H1 (cell line): Measurements from ENCODE around the gene ADCY1. TPM values are rescaled to one million over a fixed set of nuclear protein-coding genes. Genes with fewer than 3 reads are reported as not detected.

ENCODE experiments used
- CTCF ChIA-PET: fragments of 300-600 bp; sonication (Branson Sonifier 250); formaldehyde crosslinking; loops from one replicate; lab custom pipeline; 2021; ENCODE audit not compliant: partially characterized antibody; lab: Charles Lee
- POLR2A ChIA-PET: fragments of 300-600 bp; sonication (Branson Sonifier 250); formaldehyde crosslinking; loops from one replicate; lab custom pipeline; 2021; ENCODE audit warnings: inconsistent platforms; ENCODE audit not compliant: partially characterized antibody; lab: Charles Lee
- DNase-seq, 2 experiments: peaks; one replicate each; pipeline versions ENCODE4 v3.0.0 to v3.0.0-alpha.2; 2010 to 2022; ENCODE audit warnings: low spot score in 2 of 2, low read depth in 1 of 2, mixed read lengths in 1 of 2
- FAIRE-seq: peaks from 2 replicates; lab custom pipeline; 2011; peaks lifted over from hg19 to GRCh38; lab: Jason Lieb, UNC
- H2AFZ ChIP-seq: 2 replicates; pipeline ENCODE4 v1.8.1; 2012; ENCODE audit warnings: low read length, inconsistent platforms
- H2AK5ac ChIP-seq: 2 replicates; pipeline ENCODE4 v1.6.1; 2013; ENCODE audit warnings: low read depth, low read length
- H2BK120ac ChIP-seq: replicated peaks from 2 replicates; pipeline ENCODE3; 2013; ENCODE audit warnings: low read depth, low read length, inconsistent platforms
- H2BK12ac ChIP-seq: 2 replicates; pipeline ENCODE4 v1.6.1; 2013; ENCODE audit warnings: low read depth, low read length
- H2BK15ac ChIP-seq: 2 replicates; pipeline ENCODE4 v1.6.1; 2013; ENCODE audit warnings: low read length
- H2BK20ac ChIP-seq: 2 replicates; pipeline ENCODE4 v1.6.1; 2013; ENCODE audit warnings: low read length
- H2BK5ac ChIP-seq: 2 replicates; pipeline ENCODE4 v1.6.1; 2013; ENCODE audit warnings: low read depth, low read length
- H3K14ac ChIP-seq: 2 replicates; pipeline ENCODE4 v1.6.1; 2013; ENCODE audit warnings: inconsistent platforms; ENCODE audit not compliant: insufficient read length
- H3K18ac ChIP-seq: 2 replicates; pipeline ENCODE4 v1.6.1; 2013; ENCODE audit warnings: low read length; ENCODE audit errors: extremely low read depth
- H3K23ac ChIP-seq: 2 replicates; pipeline ENCODE4 v1.6.1; 2013; ENCODE audit warnings: inconsistent platforms; ENCODE audit not compliant: insufficient read length
- H3K23me2 ChIP-seq: 2 replicates; pipeline ENCODE4 v1.6.1; 2013; ENCODE audit warnings: low read depth, low read length
- H3K27ac ChIP-seq: 2 replicates; pipeline ENCODE4 v1.6.1; 2011; ENCODE audit warnings: low read depth, low read length, inconsistent platforms
- H3K27me3 ChIP-seq, 4 experiments: replicated peaks in 1 of 4; 1 replicate in 1 of 4; 2 replicates in 3 of 4; pipeline versions ENCODE4 v1.6.1 to v1.8.1; 2011 to 2013; ENCODE audit warnings: low read length in 3 of 4, mild to moderate bottlenecking in 3 of 4, inconsistent platforms in 2 of 4, mixed read lengths in 2 of 4, moderate library complexity in 1 of 4; ENCODE audit not compliant: control insufficient read depth in 3 of 4, insufficient read depth in 3 of 4; ENCODE audit errors: extremely low read depth in 1 of 4
- H3K36me3 ChIP-seq, 4 experiments: 2 replicates each; pipeline versions ENCODE4 v1.6.1 to v1.8.1; 2011 to 2013; ENCODE audit warnings: mild to moderate bottlenecking in 4 of 4, low read length in 3 of 4, moderate library complexity in 2 of 4, control low read depth in 1 of 4, inconsistent platforms in 1 of 4; ENCODE audit not compliant: insufficient read depth in 4 of 4, control insufficient read depth in 2 of 4
- H3K4ac ChIP-seq: replicated peaks from 2 replicates; pipeline ENCODE3; 2013; ENCODE audit warnings: low read length, low read depth, mixed read lengths, inconsistent platforms; ENCODE audit not compliant: insufficient read length
- H3K4me1 ChIP-seq, 4 experiments: replicated peaks in 1 of 4; 1 replicate in 1 of 4; 2 replicates in 3 of 4; pipeline versions ENCODE4 v1.6.1 to v1.8.1; 2011 to 2013; ENCODE audit warnings: low read length in 3 of 4, inconsistent platforms in 2 of 4, mixed read lengths in 1 of 4; ENCODE audit not compliant: insufficient read depth in 4 of 4, control insufficient read depth in 3 of 4
- H3K4me2 ChIP-seq, 2 experiments: 2 replicates each; pipeline versions ENCODE4 v1.6.1 to v1.8.1; 2011 to 2013; ENCODE audit warnings: low read depth in 2 of 2, low read length in 2 of 2, control low read depth in 1 of 2, inconsistent platforms in 1 of 2, mild to moderate bottlenecking in 1 of 2; ENCODE audit not compliant: insufficient read depth in 1 of 2
- H3K4me3 ChIP-seq, 4 experiments: fragments of 200-600, 300-600 bp in 1 of 4; sonication (generic), shearing (Covaris generic), sonication (Bioruptor Twin) in 1 of 4; 2 replicates each; pipeline versions ENCODE4 v1.5.1 to v1.8.1; 2011 to 2016; ENCODE audit warnings: low read length in 4 of 4, low read depth in 3 of 4, control low read depth in 2 of 4, inconsistent platforms in 2 of 4, mild to moderate bottlenecking in 2 of 4, mixed read lengths in 1 of 4, moderate library complexity in 1 of 4; ENCODE audit not compliant: insufficient read depth in 2 of 4; ENCODE audit errors: extremely low read depth in 1 of 4
- H3K56ac ChIP-seq: replicated peaks from 2 replicates; pipeline ENCODE3; 2013; ENCODE audit warnings: low read depth, mild to moderate bottlenecking, mixed read lengths, low read length, inconsistent platforms; ENCODE audit not compliant: insufficient read length
- H3K79me1 ChIP-seq: 2 replicates; pipeline ENCODE4 v1.6.1; 2013; ENCODE audit warnings: low read depth, low read length, control low read depth
- H3K79me2 ChIP-seq, 2 experiments: 2 replicates each; pipeline versions ENCODE4 v1.6.1 to v1.8.1; 2012 to 2013; ENCODE audit warnings: low read length in 2 of 2, mild to moderate bottlenecking in 2 of 2, inconsistent platforms in 1 of 2; ENCODE audit not compliant: insufficient read depth in 2 of 2, control insufficient read depth in 1 of 2
- H3K9ac ChIP-seq, 4 experiments: replicated peaks in 1 of 4; 1 replicate in 1 of 4; 2 replicates in 3 of 4; pipeline versions ENCODE4 v1.6.1 to v1.8.1; 2011 to 2013; ENCODE audit warnings: low read depth in 3 of 4, low read length in 3 of 4, control low read depth in 2 of 4, mild to moderate bottlenecking in 2 of 4, moderate library complexity in 2 of 4, inconsistent platforms in 1 of 4; ENCODE audit errors: extremely low read depth in 1 of 4
- H3K9me3 ChIP-seq, 2 experiments: 2 replicates each; pipeline versions ENCODE4 v1.6.1 to v1.8.1; 2012 to 2013; ENCODE audit warnings: mild to moderate bottlenecking in 2 of 2, moderate library complexity in 2 of 2, control low read depth in 1 of 2, inconsistent platforms in 1 of 2, low read depth in 1 of 2, low read length in 1 of 2, mixed read lengths in 1 of 2; ENCODE audit not compliant: insufficient read depth in 2 of 2
- H4K20me1 ChIP-seq, 2 experiments: replicated peaks in 1 of 2; 2 replicates each; pipeline versions ENCODE3 to v1.8.1; 2011 to 2013; ENCODE audit warnings: inconsistent platforms in 2 of 2, low read length in 2 of 2, mild to moderate bottlenecking in 1 of 2; ENCODE audit not compliant: insufficient read depth in 2 of 2, control insufficient read depth in 1 of 2
- H4K5ac ChIP-seq: 2 replicates; pipeline ENCODE4 v1.6.1; 2013; ENCODE audit warnings: low read length, low read depth, mixed read lengths, inconsistent platforms; ENCODE audit not compliant: insufficient read length
- H4K8ac ChIP-seq: 2 replicates; pipeline ENCODE4 v1.8.0; 2013; ENCODE audit warnings: mild to moderate bottlenecking, moderate library complexity, low read length, inconsistent platforms; ENCODE audit not compliant: insufficient read depth; ENCODE audit errors: extremely low read depth
- H4K91ac ChIP-seq: replicated peaks from 2 replicates; pipeline ENCODE3; 2013; ENCODE audit warnings: low read length, mixed read lengths, inconsistent platforms; ENCODE audit not compliant: insufficient read length
- ATF2 ChIP-seq: IDR thresholded peaks from 2 replicates; pipeline ENCODE4 v1.6.1; 2012; ENCODE audit warnings: low read length, inconsistent platforms
- CHD2 ChIP-seq: IDR thresholded peaks from 2 replicates; pipeline ENCODE4 v1.6.1; 2012; ENCODE audit warnings: low read length, improper control_type of control experiment
- GABPA ChIP-seq: IDR thresholded peaks from 2 replicates; pipeline ENCODE4 v1.6.1; 2011; ENCODE audit warnings: mild to moderate bottlenecking, low read length, moderate library complexity, borderline replicate concordance; ENCODE audit not compliant: insufficient read depth
- POLR2AphosphoS5 ChIP-seq: IDR thresholded peaks from 2 replicates; pipeline ENCODE4 v1.6.1; 2011; ENCODE audit warnings: low read depth, low read length
- POU5F1 ChIP-seq: IDR thresholded peaks from 2 replicates; pipeline ENCODE4 v1.6.1; 2011; ENCODE audit warnings: low read depth, mild to moderate bottlenecking, low read length, moderate library complexity
- RBBP5 ChIP-seq: IDR thresholded peaks from 2 replicates; pipeline ENCODE4 v1.7.1; 2012; ENCODE audit warnings: low read depth, mild to moderate bottlenecking, inconsistent platforms, low read length, moderate library complexity, borderline replicate concordance
- RXRA ChIP-seq: IDR thresholded peaks from 2 replicates; pipeline ENCODE4 v1.6.1; 2011; ENCODE audit warnings: low read depth, mild to moderate bottlenecking, low read length, moderate library complexity; ENCODE audit not compliant: insufficient read depth
- WGBS, 2 experiments: shearing (Covaris generic) in 1 of 2; methylation state at CpG; one replicate each; pipeline versions ENCODE4 v1.1.6 to v1.1.7; 2013 to 2015; ENCODE audit warnings: low lambda C conversion rate in 2 of 2, mixed read lengths in 2 of 2, inconsistent platforms in 1 of 2, low coverage in 1 of 2, missing lambda C conversion rate in 1 of 2; ENCODE audit not compliant: insufficient replicate concordance in 2 of 2, insufficient coverage in 1 of 2, insufficient read length in 1 of 2; ENCODE audit errors: extremely low coverage in 1 of 2, missing lambda C conversion rate in 1 of 2; 5-methylcytosine and 5-hydroxymethylcytosine counted together
- polyA plus RNA-seq, 7 experiments: library from polyadenylated mRNA; depleted of rRNA in 3 of 7; stranded (reverse) in 5 of 7; unstranded in 2 of 7; fragments of >200 nt in 5 of 7; fragments of 200-250 nt in 2 of 7; gene quantifications; 1 replicate in 5 of 7; 2 replicates in 1 of 7; 4 replicates in 1 of 7; pipeline versions ENCODE4 v1.2.1 to v1.2.3, GENCODE V29; 2011 to 2013; ENCODE audit warnings: missing spikeins in 2 of 7, mixed read lengths in 2 of 7
- total RNA-seq: library from RNA; stranded (reverse); fragmentation: NEBNext Ultra II Directional; extraction: Animal tissue kit (Norgen Biotek cat#: 25700); gene quantifications from 2 replicates; pipeline ENCODE4 v1.2.1, GENCODE V29; 2021
- TF ChIP-seq, protein P1 (sequence below): IDR thresholded peaks from 2 replicates; pipeline ENCODE4 v1.6.1; 2011; ENCODE audit warnings: low read length, improper control_type of control experiment

Gene ADCY1
- total and polyA plus RNA-seq, 2 of the 8 experiments (the other 6 are each of a cell fraction or from before 2014, with no cell fraction given) = 7.9 to 26.9 TPM

DNA sequence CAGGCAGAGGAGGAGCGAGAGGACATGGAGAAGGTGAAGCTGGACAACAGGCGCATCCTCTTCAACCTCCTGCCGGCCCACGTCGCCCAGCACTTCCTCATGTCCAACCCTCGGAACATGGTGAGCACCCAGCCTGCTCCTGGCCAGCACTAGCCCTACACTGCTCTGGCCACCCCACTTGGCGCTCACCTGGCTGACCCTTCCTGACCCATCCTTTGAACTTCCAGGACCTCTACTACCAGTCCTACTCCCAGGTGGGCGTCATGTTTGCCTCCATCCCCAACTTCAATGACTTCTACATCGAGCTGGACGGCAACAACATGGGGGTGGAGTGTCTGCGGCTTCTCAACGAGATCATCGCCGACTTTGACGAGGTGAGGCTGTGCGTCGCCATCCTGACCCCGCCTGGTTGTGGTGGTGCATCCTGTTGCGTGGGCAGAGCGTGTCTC is 129.2 kb downstream of the ADCY1 start:
- Histone ChIP-seq H2BK15ac (no peak overlapping the region), H3K9me3 (no peaks in the 10 kb centered on the region), H3K23ac (no peak overlapping the region), H4K20me1 (peaks cover 0 to 1% of the 10 kb centered on the region in 2 experiments), H3K27me3 (no peaks in the 10 kb centered on the region), H2BK20ac (no peak overlapping the region), H3K36me3 (peaks cover 0 to 4% (median 2%) of the 10 kb centered on the region in 4 experiments; a peak in 2 of 8 replicates), H2AFZ (no peak overlapping the region), H3K18ac (no peak overlapping the region), H2BK120ac (no peak overlapping the region), H3K4ac (no peak overlapping the region), H3K9ac (no peak overlapping the region), H3K14ac (no peak overlapping the region), H3K79me1 (no peaks in the 10 kb centered on the region), H3K4me1 (no peaks in the 10 kb centered on the region; a peak in 1 of 7 replicates), H3K79me2 (no peaks in the 10 kb centered on the region), H2BK5ac (no peak overlapping the region), H3K4me3 (no peak overlapping the region), H3K4me2 (no peak overlapping the region), H4K8ac (no peak overlapping the region), H3K56ac (no peak overlapping the region), H4K91ac (no peak overlapping the region), H2AK5ac (no peak overlapping the region), H3K23me2 (no peaks in the 10 kb centered on the region), H2BK12ac (no peak overlapping the region), H4K5ac (no peak overlapping the region), H3K27ac (no peak overlapping the region)
- no peak for FAIRE-seq
- POLR2A ChIA-PET = no interaction called here
- DNase-seq = no peak
- CTCF ChIA-PET = no interaction called here
- WGBS, 2 experiments = 89% methylated on average over 20 of the region's 20 CpGs; no CpG with 5 or more reads in 1 of the 2 experiments
- no peak for TF ChIP-seq POLR2AphosphoS5
- no peak for TF ChIP-seq RBBP5
- TF ChIP-seq CHD2 = no peak
- no peak for TF ChIP-seq POU5F1
- TF ChIP-seq, protein P1, sequence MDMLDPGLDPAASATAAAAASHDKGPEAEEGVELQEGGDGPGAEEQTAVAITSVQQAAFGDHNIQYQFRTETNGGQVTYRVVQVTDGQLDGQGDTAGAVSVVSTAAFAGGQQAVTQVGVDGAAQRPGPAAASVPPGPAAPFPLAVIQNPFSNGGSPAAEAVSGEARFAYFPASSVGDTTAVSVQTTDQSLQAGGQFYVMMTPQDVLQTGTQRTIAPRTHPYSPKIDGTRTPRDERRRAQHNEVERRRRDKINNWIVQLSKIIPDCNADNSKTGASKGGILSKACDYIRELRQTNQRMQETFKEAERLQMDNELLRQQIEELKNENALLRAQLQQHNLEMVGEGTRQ = no peak
- no peak for TF ChIP-seq RXRA
- TF ChIP-seq ATF2 = no peak
- no peak for TF ChIP-seq GABPA
